ENCODE results near the gene SNX6. TPM values are rescaled to one million over a fixed set of nuclear protein-coding genes. Genes with fewer than 3 reads are reported as not detected.

SNX6 gene
- total and polyA plus RNA-seq, 2 experiments from 2014 or later = 110 to 157 TPM

GRCh38 chr14:34668111-34668510 is 38.2 kb upstream of the SNX6 start:
- ATAC-seq = no peak
- H2AFZ ChIP-seq = no peak overlapping the region
- H3K36me3 Mint-ChIP-seq (ENCODE audit: low read depth) = no peaks in the 10 kb centered on the region

GRCh38 chr14:34667007-34667406 is 37.1 kb upstream of the SNX6 start:
- H3K36me3 ChIP-seq (ENCODE audit: insufficient read depth) = no peaks in the 10 kb centered on the region
- H3K9me2 ChIP-seq (ENCODE audit: insufficient read depth) = no peaks in the 10 kb centered on the region

More at GRCh38 chr14:34668111-34668510, 38.2 kb upstream of the SNX6 start:
- Histone ChIP-seq H3K27ac (ENCODE audit: low read depth) (no peak overlapping the region), H3K79me2 (replicated peaks; ENCODE audit: insufficient read depth) (no peaks in the 10 kb centered on the region), H4K20me1 (replicated peaks; ENCODE audit: insufficient read depth) (no peaks in the 10 kb centered on the region), H3K4me2 (no peak overlapping the region), H3K9me2 (ENCODE audit: insufficient read depth) (no peaks in the 10 kb centered on the region), H3K27me3 (ENCODE audit: insufficient read depth) (no peaks in the 10 kb centered on the region), H3F3A (replicated peaks; ENCODE audit: low read depth) (no peaks in the 10 kb centered on the region), H3K4me3 (no peak overlapping the region), H3K4me1 (ENCODE audit: insufficient read depth) (no peaks in the 10 kb centered on the region), H3K36me3 (ENCODE audit: insufficient read depth) (no peaks in the 10 kb centered on the region)
- no peak overlapping the region for H3K4me3 Mint-ChIP-seq
- H3K9me3 Mint-ChIP-seq = no peaks in the 10 kb centered on the region
- DNase-seq (ENCODE audit: low spot score) = no peak
- TF ChIP-seq ZNF331 (CRISPR knock-in tag; IDR thresholded peaks at IDR 0.05; ENCODE audit: low read depth) (no peak), EZH2 (IDR thresholded peaks at IDR 0.05; ENCODE audit: low read depth, unreplicated experiment) (no peak), CTCF (conservative IDR thresholded peaks at IDR 0.05; ENCODE audit: low read depth in 2 of 2) (no peak), EZH2phosphoT487 (IDR thresholded peaks at IDR 0.05; ENCODE audit: unreplicated experiment) (no peak), JUNB (IDR thresholded peaks at IDR 0.05; ENCODE audit: unreplicated experiment) (no peak), POLR2AphosphoS5 (IDR thresholded peaks at IDR 0.05; ENCODE audit: low read depth) (no peak), ZNF114 (CRISPR knock-in tag; IDR thresholded peaks at IDR 0.05) (no peak), STAT1 (IDR thresholded peaks at IDR 0.05; ENCODE audit: unreplicated experiment) (no peak), CREB1 (CRISPR knock-in tag; IDR thresholded peaks at IDR 0.05; ENCODE audit: low read depth) (no peak), NANOG (IDR thresholded peaks at IDR 0.05; ENCODE audit: borderline replicate concordance) (no peak)
- H3K27me3 Mint-ChIP-seq (ENCODE audit: insufficient read depth, low read depth, poor library complexity) = peaks cover 2% of the 10 kb centered on the region
- no peak overlapping the region for H3K27ac Mint-ChIP-seq
- H3K4me1 Mint-ChIP-seq = no peaks in the 10 kb centered on the region

More at GRCh38 chr14:34667007-34667406, 37.1 kb upstream of the SNX6 start:
- Mint-ChIP-seq H3K9me3 (no peaks in the 10 kb centered on the region), H3K27me3 (ENCODE audit: insufficient read depth, low read depth, poor library complexity) (peaks cover 2% of the 10 kb centered on the region), H3K4me3 (no peak overlapping the region), H3K36me3 (ENCODE audit: low read depth) (no peaks in the 10 kb centered on the region), H3K4me1 (no peaks in the 10 kb centered on the region), H3K27ac (no peak overlapping the region)
- Histone ChIP-seq H3K79me2 (replicated peaks; ENCODE audit: insufficient read depth) (no peaks in the 10 kb centered on the region), H3K4me3 (no peak overlapping the region), H3K27ac (ENCODE audit: low read depth) (no peak overlapping the region), H3F3A (replicated peaks; ENCODE audit: low read depth) (no peaks in the 10 kb centered on the region), H3K4me2 (no peak overlapping the region), H3K4me1 (ENCODE audit: insufficient read depth) (no peaks in the 10 kb centered on the region), H2AFZ (peak overlapping the region; percentile 66; the same call in 1 of the 2 replicates), H4K20me1 (replicated peaks; ENCODE audit: insufficient read depth) (no peaks in the 10 kb centered on the region), H3K27me3 (ENCODE audit: insufficient read depth) (no peaks in the 10 kb centered on the region)
- ATAC-seq (no peak), DNase-seq (ENCODE audit: low spot score) (no peak)
- no peak for TF ChIP-seq ZNF331 (CRISPR knock-in tag; IDR thresholded peaks at IDR 0.05; ENCODE audit: low read depth)
- TF ChIP-seq REST (IDR thresholded peaks at IDR 0.05; ENCODE audit: unreplicated experiment) = no peak
